IMR-90 (cell line): Measurements from ENCODE around the gene CAPN7. TPM values are rescaled to one million over a fixed set of nuclear protein-coding genes. Genes with fewer than 3 reads are reported as not detected.

ENCODE experiments used
- ATAC-seq: fragments of 200-7000 bp; cut with Tn5 transposase; 2 replicates; pipeline ENCODE4 v1.9.1; 2020; ENCODE audit warnings: low read depth, mild to moderate bottlenecking, moderate library complexity
- BruUV-seq: library from RNA; stranded (reverse); fragments of 400-500 nt; replicated peaks from 2 replicates; lab custom pipeline; 2021; lab: Mats Ljungman, UMichigan
- CTCF ChIA-PET: fragments of 300-600 bp; formaldehyde crosslinking; extraction: SDS; loops from one replicate; lab custom pipeline; 2021; ENCODE audit warnings: antibody characterized with exemption; lab: Yijun Ruan, JAX
- POLR2A ChIA-PET: fragments of 300-600 bp; sonication (Branson Sonifier 250); formaldehyde crosslinking; loops from one replicate; lab custom pipeline; 2022; ENCODE audit warnings: antibody characterized with exemption; ENCODE audit not compliant: unreplicated experiment; lab: Charles Lee
- DNase-seq: peaks from one replicate; pipeline ENCODE4 v3.0.0; 2013
- H2AFZ ChIP-seq: replicated peaks from 2 replicates; pipeline ENCODE3; 2013; ENCODE audit warnings: low read length, mild to moderate bottlenecking; ENCODE audit not compliant: poor library complexity
- H2AK5ac ChIP-seq: 2 replicates; pipeline ENCODE4 v1.6.1; 2013; ENCODE audit warnings: low read depth, low read length, inconsistent platforms
- H2AK9ac ChIP-seq: replicated peaks from 2 replicates; pipeline ENCODE3; 2013; ENCODE audit warnings: mild to moderate bottlenecking, low read depth, low read length, moderate library complexity; ENCODE audit not compliant: poor library complexity
- H2BK120ac ChIP-seq: 2 replicates; pipeline ENCODE4 v1.6.1; 2013; ENCODE audit warnings: low read depth, low read length, inconsistent platforms
- H2BK15ac ChIP-seq: 3 replicates; pipeline ENCODE4 v1.6.1; 2013; ENCODE audit warnings: low read depth, low read length, inconsistent platforms
- H2BK20ac ChIP-seq: 2 replicates; pipeline ENCODE4 v1.6.1; 2013; ENCODE audit warnings: low read depth, mild to moderate bottlenecking, inconsistent platforms, low read length, moderate library complexity
- H2BK5ac ChIP-seq: 2 replicates; pipeline ENCODE4 v1.6.1; 2013; ENCODE audit warnings: mild to moderate bottlenecking, low read depth, low read length, inconsistent platforms; ENCODE audit not compliant: poor library complexity, severe bottlenecking
- H3K14ac ChIP-seq: replicated peaks from 2 replicates; pipeline ENCODE4 v1.6.1; 2013; ENCODE audit warnings: low read depth, low read length, inconsistent platforms
- H3K18ac ChIP-seq: 2 replicates; pipeline ENCODE4 v1.6.1; 2013; ENCODE audit warnings: low read depth, low read length, control low read depth
- H3K23ac ChIP-seq: 2 replicates; pipeline ENCODE4 v1.6.1; 2013; ENCODE audit warnings: low read depth, low read length, inconsistent platforms
- H3K27ac ChIP-seq: 2 replicates; pipeline ENCODE4 v1.5.1; 2013; ENCODE audit warnings: mild to moderate bottlenecking, control low read depth, low read length; ENCODE audit not compliant: insufficient read depth
- H3K27me3 ChIP-seq: 2 replicates; pipeline ENCODE4 v1.6.1; 2013; ENCODE audit warnings: low read length; ENCODE audit not compliant: control insufficient read depth, insufficient read depth
- H3K36me3 ChIP-seq: 2 replicates; pipeline ENCODE4 v1.6.1; 2013; ENCODE audit warnings: low read length, mixed read lengths; ENCODE audit not compliant: control insufficient read depth, insufficient read depth
- H3K4ac ChIP-seq: 2 replicates; pipeline ENCODE4 v1.6.1; 2013; ENCODE audit warnings: low read depth, low read length, inconsistent platforms
- H3K4me1 ChIP-seq: 2 replicates; pipeline ENCODE4 v1.6.1; 2013; ENCODE audit warnings: low read length, mixed read lengths; ENCODE audit not compliant: control insufficient read depth, insufficient read depth
- H3K4me2 ChIP-seq: 2 replicates; pipeline ENCODE4 v1.6.1; 2013; ENCODE audit warnings: low read depth, mild to moderate bottlenecking, control low read depth, low read length, moderate library complexity
- H3K4me3 ChIP-seq: 2 replicates; pipeline ENCODE4 v1.5.1; 2013; ENCODE audit warnings: low read depth, mild to moderate bottlenecking, control low read depth, low read length, moderate library complexity; ENCODE audit not compliant: insufficient read depth
- H3K56ac ChIP-seq: 2 replicates; pipeline ENCODE4 v1.6.1; 2013; ENCODE audit warnings: low read length, inconsistent platforms; ENCODE audit not compliant: insufficient read depth; ENCODE audit errors: extremely low read depth
- H3K79me1 ChIP-seq, 2 experiments: 2 replicates each; pipeline ENCODE4 v1.6.1; 2013; ENCODE audit warnings: low read length in 2 of 2, inconsistent platforms in 1 of 2, low read depth in 1 of 2
- H3K9ac ChIP-seq: 2 replicates; pipeline ENCODE4 v1.6.1; 2013; ENCODE audit warnings: low read depth, low read length, control low read depth
- H3K9me1 ChIP-seq: 2 replicates; pipeline ENCODE4 v1.6.1; 2013; ENCODE audit warnings: low read length, inconsistent platforms; ENCODE audit not compliant: insufficient read depth
- H3K9me3 ChIP-seq: 2 replicates; pipeline ENCODE4 v1.6.1; 2013; ENCODE audit warnings: low read length; ENCODE audit not compliant: control insufficient read depth, insufficient read depth
- H4K20me1 ChIP-seq: 2 replicates; pipeline ENCODE4 v1.6.1; 2013; ENCODE audit warnings: low read length, inconsistent platforms; ENCODE audit not compliant: insufficient read depth
- H4K5ac ChIP-seq: 2 replicates; pipeline ENCODE4 v1.6.1; 2013; ENCODE audit warnings: mild to moderate bottlenecking, low read depth, low read length, control low read depth
- H4K8ac ChIP-seq, 2 experiments: 2 replicates each; pipeline ENCODE4 v1.6.1; 2013; ENCODE audit warnings: low read depth in 2 of 2, low read length in 2 of 2, control low read depth in 1 of 2, inconsistent platforms in 1 of 2
- H4K91ac ChIP-seq: 2 replicates; pipeline ENCODE4 v1.6.1; 2013; ENCODE audit warnings: low read depth, low read length, inconsistent platforms; ENCODE audit not compliant: insufficient read depth
- CEBPB ChIP-seq: IDR thresholded peaks from 2 replicates; pipeline ENCODE4 v1.6.1; 2012; ENCODE audit warnings: low read depth, low read length, improper control_type of control experiment
- CTCF ChIP-seq: conservative IDR thresholded peaks from 2 replicates; pipeline ENCODE4 v1.5.1; 2012; ENCODE audit warnings: mild to moderate bottlenecking, low read depth, low read length, improper control_type of control experiment
- MAFK ChIP-seq: IDR thresholded peaks from 2 replicates; pipeline ENCODE4 v1.6.1; 2012; ENCODE audit warnings: low read depth, low read length, improper control_type of control experiment
- MAZ ChIP-seq: IDR thresholded peaks from 2 replicates; pipeline ENCODE4 v1.6.1; 2012; ENCODE audit warnings: low read depth, mild to moderate bottlenecking, low read length, improper control_type of control experiment, moderate library complexity, borderline replicate concordance
- MXI1 ChIP-seq: IDR thresholded peaks from 2 replicates; pipeline ENCODE4 v1.6.1; 2012; ENCODE audit warnings: low read depth, mild to moderate bottlenecking, low read length, moderate library complexity, borderline replicate concordance
- NFE2L2 ChIP-seq: fragments of 150-350 bp; IDR thresholded peaks from 2 replicates; pipeline ENCODE4 v1.6.1; 2016; ENCODE audit warnings: low read depth, mild to moderate bottlenecking, low read length
- RAD21 ChIP-seq: IDR thresholded peaks from 2 replicates; pipeline ENCODE4 v1.6.1; 2012; ENCODE audit warnings: low read length, improper control_type of control experiment
- RCOR1 ChIP-seq: IDR thresholded peaks from 2 replicates; pipeline ENCODE4 v1.6.1; 2012; ENCODE audit warnings: mild to moderate bottlenecking, low read length, improper control_type of control experiment; ENCODE audit not compliant: insufficient replicate concordance
- RFX5 ChIP-seq: IDR thresholded peaks from 2 replicates; pipeline ENCODE4 v1.8.0; 2012; ENCODE audit warnings: low read depth, mild to moderate bottlenecking, low read length, moderate library complexity
- SMC3 ChIP-seq: fragments of 150-350 bp; IDR thresholded peaks from 2 replicates; pipeline ENCODE4 v1.6.1; 2016; ENCODE audit warnings: low read depth, mild to moderate bottlenecking, antibody characterized with exemption, low read length, moderate library complexity
- WGBS, 2 experiments: methylation state at CpG; one replicate each; pipeline versions ENCODE4 v1.1.5 to v1.1.7; 2013; ENCODE audit warnings: missing lambda C conversion rate in 2 of 2; ENCODE audit not compliant: insufficient read length in 1 of 2; ENCODE audit errors: extremely low coverage in 2 of 2; 5-methylcytosine and 5-hydroxymethylcytosine counted together
- dilution Hi-C: fragments of 300-500 bp; cut with HindIII; formaldehyde crosslinking; loops from one replicate; pipeline ENCODE4 v1.14.3; 2018; ENCODE audit warnings: low sequenced_read_pairs; ENCODE audit not compliant: unreplicated experiment
- in situ Hi-C: fragments of 300-500 bp; cut with MboI; formaldehyde crosslinking; loops from 3 replicates; pipeline ENCODE4 v1.14.3; 2019; ENCODE audit warnings: low sequenced_read_pairs, inconsistent platforms, mixed read lengths
- intact Hi-C: fragments of 100-400 bp; cut with micrococcal nuclease; formaldehyde crosslinking; loops from 2 replicates; pipeline ENCODE4 v1.10.0; 2022
- polyA plus RNA-seq, 3 experiments: library from polyadenylated mRNA; depleted of rRNA; stranded (reverse); fragments of >200 nt; gene quantifications; 2 replicates each; pipeline ENCODE4 v1.2.3, GENCODE V29; 2012; ENCODE audit warnings: low replicate concordance in 1 of 3
- total RNA-seq: library from RNA; depleted of rRNA; stranded (reverse); fragments of >200 nt; gene quantifications from 2 replicates; pipeline ENCODE4 v1.2.3, GENCODE V29; 2012

The CAPN7 gene
- total and polyA plus RNA-seq, 2 of the 4 experiments (the other 2 are of a cell fraction), result 14.5 to 21.3 TPM

GRCh38 chr3:15276028-15276724, 70.1 kb downstream of the CAPN7 start:
- no peak overlapping the region for H2BK15ac ChIP-seq
- no peak overlapping the region for H3K4me2 ChIP-seq
- H4K20me1 ChIP-seq, result no peaks in the 10 kb centered on the region
- H2BK120ac ChIP-seq, result no peak overlapping the region
- H4K91ac ChIP-seq, result no peak overlapping the region
- DNase-seq, result no peak
- no peaks in the 10 kb centered on the region for H3K79me1 ChIP-seq
- H2AFZ ChIP-seq, result no peak overlapping the region
- H3K27ac ChIP-seq, result no peak overlapping the region
- ChIA-PET POLR2A (no interaction called here), CTCF (interaction anchor here (0.8 to 1.8 kb wide), 2 partner anchors 8 to 56 kb away, joined by 4 to 5 read pairs; partner anchors contain the start of gene SH3BP5)
- no TSS peak for BruUV-seq
- H3K18ac ChIP-seq, result no peak overlapping the region
- no peaks in the 10 kb centered on the region for H3K27me3 ChIP-seq
- peak overlapping the region; percentile 36 for H2AK9ac ChIP-seq
- no peak overlapping the region for H2BK5ac ChIP-seq
- H4K5ac ChIP-seq, result no peak overlapping the region
- intact Hi-C loops (no loop called here), in situ Hi-C loops (no loop called here), dilution Hi-C loops (no loop called here)
- TF ChIP-seq MXI1 (no peak), RAD21 (no peak), MAZ (no peak), MAFK (no peak), CEBPB (no peak), CTCF (no peak), NFE2L2 (no peak), RCOR1 (no peak), RFX5 (no peak), SMC3 (no peak)
- no peaks in the 10 kb centered on the region for H3K9me3 ChIP-seq
- H2AK5ac ChIP-seq, result no peak overlapping the region
- H3K56ac ChIP-seq, result no peak overlapping the region
- H4K8ac ChIP-seq, result no peak overlapping the region
- no peak overlapping the region for H3K4ac ChIP-seq
- H3K4me3 ChIP-seq, result no peak overlapping the region
- no peak overlapping the region for H3K9ac ChIP-seq
- H3K14ac ChIP-seq, result no peak overlapping the region
- no peaks in the 10 kb centered on the region for H3K36me3 ChIP-seq
- H3K4me1 ChIP-seq, result no peaks in the 10 kb centered on the region
- H2BK20ac ChIP-seq, result no peak overlapping the region
- no peak overlapping the region for H3K23ac ChIP-seq
- ATAC-seq, result no peak
- 100% methylated on average over 3 of the region's 11 CpGs; no CpG with 5 or more reads in 1 of the 2 experiments for WGBS, 2 experiments
- H3K9me1 ChIP-seq, result no peaks in the 10 kb centered on the region
